Measurements from ENCODE around the gene CARS2.
"Not testable (repeated sequence)": the region's sequence is repeated elsewhere in the genome, so short reads cannot be mapped to it uniquely, and the experiment has no call there.

CARS2 gene

DNA sequence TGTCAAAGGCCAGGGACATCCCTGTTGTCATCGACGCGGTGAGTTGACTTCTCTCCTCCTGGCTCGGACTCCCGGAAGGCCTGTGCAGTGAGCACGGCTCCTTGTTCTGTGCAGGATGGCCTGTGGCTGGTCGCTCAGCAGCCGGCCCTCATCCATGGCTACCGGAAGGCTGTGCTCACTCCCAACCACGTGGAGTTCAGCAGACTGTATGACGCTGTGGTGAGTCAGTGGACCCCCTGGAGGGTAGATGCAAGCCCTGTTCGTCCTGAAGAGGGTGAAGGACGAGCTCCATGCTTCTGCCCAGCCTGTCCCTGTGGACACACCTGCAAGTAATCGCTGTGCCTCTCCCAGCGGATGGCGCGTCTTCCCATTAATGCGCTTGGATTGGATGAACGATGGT lies 71.4 kb downstream of the CARS2 start:
- peaks cover 66% of the 10 kb centered on the region for H3K36me3 ChIP-seq (ENCODE audit: insufficient read depth, low read length)
- H3K27me3 ChIP-seq (ENCODE audit: insufficient read depth, low read length): no peaks in the 10 kb centered on the region
- no peak overlapping the region for H3K4me3 ChIP-seq (ENCODE audit: low read length)
- no peak overlapping the region for H3K9ac ChIP-seq (ENCODE audit: low read depth, low read length)
- WGBS: 92% methylated on average over 19 of the region's 19 CpGs
- no peaks in the 10 kb centered on the region for H3K9me3 ChIP-seq (ENCODE audit: insufficient read depth, low read depth, low read length)
- H3K4me1 ChIP-seq (ENCODE audit: insufficient read depth, low read length): no peaks in the 10 kb centered on the region
- H3K27ac ChIP-seq (ENCODE audit: low read depth, low read length): no peak overlapping the region

DNA sequence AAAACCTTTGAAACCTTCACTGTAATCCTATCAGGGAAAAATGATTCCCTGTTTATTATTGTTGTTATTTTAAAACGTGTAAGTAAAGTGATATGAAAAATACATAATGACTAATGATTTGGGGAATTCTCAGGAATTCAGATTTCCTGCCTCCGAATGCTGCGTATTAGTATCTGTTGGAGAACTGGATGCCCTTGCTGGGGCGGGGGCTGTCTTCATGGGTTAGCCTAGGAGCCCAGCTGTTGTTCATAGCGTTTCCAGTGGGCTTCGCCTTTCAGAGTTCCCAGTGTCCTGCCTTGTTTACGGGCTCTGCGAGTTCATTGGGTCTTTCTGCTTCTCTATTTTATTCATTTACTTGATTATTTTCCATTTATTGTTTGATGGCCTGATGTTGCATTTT lies 72.1 kb downstream of the CARS2 start:
- Histone ChIP-seq H3K4me1 (ENCODE audit: insufficient read depth, low read length) (no peaks in the 10 kb centered on the region), H3K27me3 (ENCODE audit: insufficient read depth, low read length) (no peaks in the 10 kb centered on the region), H3K4me3 (ENCODE audit: low read length) (no peak overlapping the region), H3K9ac (ENCODE audit: low read depth, low read length) (no peak overlapping the region), H3K9me3 (ENCODE audit: insufficient read depth, low read depth, low read length) (no peaks in the 10 kb centered on the region), H3K27ac (ENCODE audit: low read depth, low read length) (no peak overlapping the region), H3K36me3 (ENCODE audit: insufficient read depth, low read length) (peaks cover 65% of the 10 kb centered on the region)
- WGBS: 95% methylated on average over 8 of the region's 8 CpGs

DNA sequence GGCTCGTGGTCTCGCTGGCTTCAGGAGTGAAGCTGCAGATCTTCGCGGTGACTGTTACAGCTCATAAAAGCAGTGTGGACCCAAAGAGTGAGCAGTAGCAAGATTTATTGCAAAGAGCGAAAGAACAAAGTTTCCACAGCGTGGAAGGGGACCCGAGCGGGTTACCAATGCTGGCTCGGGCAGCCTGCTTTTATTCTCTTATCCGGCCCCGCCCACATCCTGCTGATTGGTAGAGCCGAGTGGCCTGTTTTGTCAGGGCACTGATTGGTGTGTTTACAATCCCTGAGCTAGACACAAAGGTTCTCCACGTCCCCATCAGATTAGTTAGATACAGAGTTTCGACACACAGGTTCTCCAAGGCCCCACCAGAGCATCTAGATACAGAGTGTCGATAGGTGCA lies 73.7 kb downstream of the CARS2 start:
- not testable (repeated sequence) for H3K27me3 ChIP-seq (ENCODE audit: insufficient read depth, low read length); H3K9ac ChIP-seq (ENCODE audit: low read depth, low read length); H3K27ac ChIP-seq (ENCODE audit: low read depth, low read length); H3K4me1 ChIP-seq (ENCODE audit: insufficient read depth, low read length); H3K9me3 ChIP-seq (ENCODE audit: insufficient read depth, low read depth, low read length); H3K4me3 ChIP-seq (ENCODE audit: low read length)
- 95% methylated on average over 15 of the region's 15 CpGs for WGBS
- peaks cover 57% of the 10 kb centered on the region for H3K36me3 ChIP-seq (ENCODE audit: insufficient read depth, low read length)

GRCh38 chr13:110630566-110631119 lies 75.3 kb downstream of the CARS2 start:
- 90% methylated on average over 10 of the region's 10 CpGs for WGBS
- H3K27ac ChIP-seq (ENCODE audit: low read depth, low read length): no peak overlapping the region
- no peaks in the 10 kb centered on the region for H3K9me3 ChIP-seq (ENCODE audit: insufficient read depth, low read depth, low read length)
- no peaks in the 10 kb centered on the region for H3K27me3 ChIP-seq (ENCODE audit: insufficient read depth, low read length)
- H3K9ac ChIP-seq (ENCODE audit: low read depth, low read length): no peak overlapping the region
- no peak overlapping the region for H3K4me3 ChIP-seq (ENCODE audit: low read length)
- peaks cover 42% of the 10 kb centered on the region for H3K36me3 ChIP-seq (ENCODE audit: insufficient read depth, low read length)
- H3K4me1 ChIP-seq (ENCODE audit: insufficient read depth, low read length): no peaks in the 10 kb centered on the region

GRCh38 chr13:110629735-110630134 lies 76.2 kb downstream of the CARS2 start:
- H3K27ac ChIP-seq (ENCODE audit: low read depth, low read length): no peak overlapping the region
- H3K4me1 ChIP-seq (ENCODE audit: insufficient read depth, low read length): no peaks in the 10 kb centered on the region
- no peaks in the 10 kb centered on the region for H3K9me3 ChIP-seq (ENCODE audit: insufficient read depth, low read depth, low read length)
- H3K4me3 ChIP-seq (ENCODE audit: low read length): no peak overlapping the region
- no peak overlapping the region for H3K9ac ChIP-seq (ENCODE audit: low read depth, low read length)
- no peaks in the 10 kb centered on the region for H3K27me3 ChIP-seq (ENCODE audit: insufficient read depth, low read length)
- WGBS: 96% methylated on average over 7 of the region's 7 CpGs
- H3K36me3 ChIP-seq (ENCODE audit: insufficient read depth, low read length): peaks cover 33% of the 10 kb centered on the region

DNA sequence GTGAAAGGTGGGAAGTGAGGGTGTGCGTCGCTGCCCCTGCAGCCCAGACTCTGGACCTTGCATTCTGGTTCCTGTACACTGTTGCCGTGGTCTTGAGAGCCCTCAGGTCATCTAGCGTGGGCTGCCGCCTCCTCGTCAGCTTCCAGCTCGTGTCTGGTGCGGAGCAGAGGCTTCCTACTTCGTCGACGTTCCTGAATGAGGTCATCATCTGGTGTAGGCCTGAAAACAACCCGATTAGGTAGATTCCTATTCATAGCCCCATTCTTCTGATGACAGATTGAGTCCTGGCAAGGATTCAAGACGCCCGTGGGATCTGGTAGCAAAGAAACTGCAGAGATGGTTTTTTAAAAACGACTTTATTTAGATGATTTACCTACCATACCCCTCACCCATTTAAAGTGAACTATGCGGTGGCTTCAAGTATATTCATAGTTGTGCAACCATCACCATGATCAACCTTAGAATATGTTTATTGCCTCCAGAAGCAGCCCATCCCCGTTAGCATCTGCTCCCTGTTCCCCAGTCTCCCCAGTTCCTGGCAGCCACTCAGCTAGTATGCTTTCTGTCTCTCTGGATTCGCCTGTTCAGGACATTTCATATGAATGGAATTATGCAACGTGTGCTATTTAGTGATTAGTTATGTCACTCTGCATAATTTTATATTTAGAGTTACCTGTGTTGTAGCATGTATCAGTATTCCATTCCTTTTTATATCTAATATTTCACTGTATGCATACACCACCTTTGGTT lies 76.8 kb downstream of the CARS2 start:
- Histone ChIP-seq H3K27me3 (ENCODE audit: insufficient read depth, low read length) (no peaks in the 10 kb centered on the region), H3K4me3 (ENCODE audit: low read length) (no peak overlapping the region), H3K4me1 (ENCODE audit: insufficient read depth, low read length) (no peaks in the 10 kb centered on the region), H3K9me3 (ENCODE audit: insufficient read depth, low read depth, low read length) (no peaks in the 10 kb centered on the region), H3K9ac (ENCODE audit: low read depth, low read length) (no peak overlapping the region), H3K27ac (ENCODE audit: low read depth, low read length) (no peak overlapping the region), H3K36me3 (ENCODE audit: insufficient read depth, low read length) (peaks cover 27% of the 10 kb centered on the region)
- WGBS: 92% methylated on average over 19 of the region's 19 CpGs

- Histone ChIP-seq H3K27ac (ENCODE audit: low read depth, low read length) (no peak overlapping the region), H3K36me3 (ENCODE audit: insufficient read depth, low read length) (peaks cover 24% of the 10 kb centered on the region), H3K4me1 (ENCODE audit: insufficient read depth, low read length) (no peaks in the 10 kb centered on the region), H3K27me3 (ENCODE audit: insufficient read depth, low read length) (no peaks in the 10 kb centered on the region), H3K9ac (ENCODE audit: low read depth, low read length) (no peak overlapping the region), H3K9me3 (ENCODE audit: insufficient read depth, low read depth, low read length) (no peaks in the 10 kb centered on the region), H3K4me3 (ENCODE audit: low read length) (no peak overlapping the region)
- 79% methylated on average over 13 of the region's 13 CpGs for WGBS
These were observed 77.5 kb downstream of the CARS2 start for GRCh38 chr13:110628477-110628793.

GRCh38 chr13:110627761-110628476 lies 78.0 kb downstream of the CARS2 start:
- H3K9ac ChIP-seq (ENCODE audit: low read depth, low read length): no peak overlapping the region
- H3K9me3 ChIP-seq (ENCODE audit: insufficient read depth, low read depth, low read length): no peaks in the 10 kb centered on the region
- no peaks in the 10 kb centered on the region for H3K4me1 ChIP-seq (ENCODE audit: insufficient read depth, low read length)
- H3K36me3 ChIP-seq (ENCODE audit: insufficient read depth, low read length): peaks cover 29% of the 10 kb centered on the region
- H3K27ac ChIP-seq (ENCODE audit: low read depth, low read length): no peak overlapping the region
- H3K27me3 ChIP-seq (ENCODE audit: insufficient read depth, low read length): no peaks in the 10 kb centered on the region
- H3K4me3 ChIP-seq (ENCODE audit: low read length): no peak overlapping the region
- WGBS: 94% methylated on average over 12 of the region's 12 CpGs

DNA sequence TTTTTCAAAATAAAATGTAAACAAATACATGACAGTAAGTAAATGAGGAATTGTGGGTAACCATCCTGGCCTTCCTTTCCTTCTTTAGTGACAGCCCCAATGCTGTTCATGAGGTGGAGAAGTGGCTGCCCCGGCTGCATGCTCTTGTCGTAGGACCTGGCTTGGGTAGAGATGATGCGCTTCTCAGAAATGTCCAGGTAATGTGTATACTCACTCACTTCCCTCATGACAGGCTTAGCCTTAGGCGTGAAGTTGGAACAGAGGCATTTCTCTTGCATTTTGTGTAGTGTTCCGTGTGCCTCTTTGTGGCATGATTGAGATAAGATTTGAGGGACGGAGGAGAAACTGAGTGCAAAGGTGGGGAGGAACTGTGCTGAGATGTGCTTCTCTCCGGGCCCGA lies 78.6 kb downstream of the CARS2 start:
- H3K4me1 ChIP-seq (ENCODE audit: insufficient read depth, low read length): no peaks in the 10 kb centered on the region
- 95% methylated on average over 8 of the region's 8 CpGs for WGBS
- no peak overlapping the region for H3K9ac ChIP-seq (ENCODE audit: low read depth, low read length)
- peaks cover 34% of the 10 kb centered on the region for H3K36me3 ChIP-seq (ENCODE audit: insufficient read depth, low read length)
- no peaks in the 10 kb centered on the region for H3K27me3 ChIP-seq (ENCODE audit: insufficient read depth, low read length)
- H3K4me3 ChIP-seq (ENCODE audit: low read length): no peak overlapping the region
- no peaks in the 10 kb centered on the region for H3K9me3 ChIP-seq (ENCODE audit: insufficient read depth, low read depth, low read length)
- no peak overlapping the region for H3K27ac ChIP-seq (ENCODE audit: low read depth, low read length)

DNA sequence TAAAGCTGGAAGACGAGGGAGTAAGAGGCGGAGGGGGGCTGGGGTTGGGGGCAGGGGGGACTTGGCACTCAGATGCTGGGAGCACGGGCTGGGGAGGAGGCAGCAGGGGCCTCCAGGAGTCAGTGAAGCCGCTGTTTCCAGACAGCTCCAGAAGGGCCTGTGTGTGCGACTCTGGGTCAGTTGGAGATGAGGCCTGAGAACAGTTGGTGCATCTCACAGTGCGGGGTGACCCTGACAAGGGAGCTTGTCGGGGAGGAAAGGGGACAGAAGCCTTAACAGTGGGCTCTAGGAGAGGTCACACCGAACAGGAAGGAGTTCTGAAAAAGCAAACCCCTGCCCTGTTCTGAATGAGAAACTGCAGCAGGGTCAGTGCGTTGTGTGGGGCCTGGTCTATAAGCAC lies 79.4 kb downstream of the CARS2 start:
- 86% methylated on average over 9 of the region's 9 CpGs for WGBS

GRCh38 chr13:110625771-110626321 lies 80.1 kb downstream of the CARS2 start:
- WGBS: 88% methylated on average over 19 of the region's 19 CpGs
- H3K4me1 ChIP-seq (ENCODE audit: insufficient read depth, low read length): no peaks in the 10 kb centered on the region
- no peaks in the 10 kb centered on the region for H3K9me3 ChIP-seq (ENCODE audit: insufficient read depth, low read depth, low read length)

More for the DNA sequence above, 79.4 kb downstream of the CARS2 start:
- Histone ChIP-seq H3K36me3 (ENCODE audit: insufficient read depth, low read length) (peaks cover 35% of the 10 kb centered on the region), H3K4me3 (ENCODE audit: low read length) (no peak overlapping the region), H3K27me3 (ENCODE audit: insufficient read depth, low read length) (no peaks in the 10 kb centered on the region), H3K27ac (ENCODE audit: low read depth, low read length) (no peak overlapping the region), H3K4me1 (ENCODE audit: insufficient read depth, low read length) (no peaks in the 10 kb centered on the region), H3K9ac (ENCODE audit: low read depth, low read length) (no peak overlapping the region), H3K9me3 (ENCODE audit: insufficient read depth, low read depth, low read length) (no peaks in the 10 kb centered on the region)

More at GRCh38 chr13:110625771-110626321, 80.1 kb downstream of the CARS2 start:
- Histone ChIP-seq H3K27me3 (ENCODE audit: insufficient read depth, low read length) (no peaks in the 10 kb centered on the region), H3K4me3 (ENCODE audit: low read length) (no peak overlapping the region), H3K36me3 (ENCODE audit: insufficient read depth, low read length) (peaks cover 29% of the 10 kb centered on the region), H3K27ac (ENCODE audit: low read depth, low read length) (no peak overlapping the region), H3K9ac (ENCODE audit: low read depth, low read length) (no peak overlapping the region)

Measured in HUES64 (cell line).